IMR-90 (cell line): ENCODE measurements around the gene C9orf50.
"Not testable (repeated sequence)": the region's sequence is repeated elsewhere in the genome, so short reads cannot be mapped to it uniquely, and the experiment has no call there.

Experiments
- BHLHE40 ChIP-seq: fragments of 150-350 bp; IDR thresholded peaks from 2 replicates; pipeline ENCODE4 v1.6.1; 2016; ENCODE audit warnings: mild to moderate bottlenecking, low read depth, low read length
- CEBPB ChIP-seq: IDR thresholded peaks from 2 replicates; pipeline ENCODE4 v1.6.1; 2012; ENCODE audit warnings: low read depth, low read length, improper control_type of control experiment
- FOS ChIP-seq: fragments of 150-350 bp; IDR thresholded peaks from 2 replicates; pipeline ENCODE4 v1.6.1; 2016; ENCODE audit warnings: low read depth, low read length
- MAFK ChIP-seq: IDR thresholded peaks from 2 replicates; pipeline ENCODE4 v1.6.1; 2012; ENCODE audit warnings: low read depth, low read length, improper control_type of control experiment
- MAZ ChIP-seq: IDR thresholded peaks from 2 replicates; pipeline ENCODE4 v1.6.1; 2012; ENCODE audit warnings: low read depth, mild to moderate bottlenecking, low read length, improper control_type of control experiment, moderate library complexity, borderline replicate concordance
- MXI1 ChIP-seq: IDR thresholded peaks from 2 replicates; pipeline ENCODE4 v1.6.1; 2012; ENCODE audit warnings: low read depth, mild to moderate bottlenecking, low read length, moderate library complexity, borderline replicate concordance
- NFE2L2 ChIP-seq: fragments of 150-350 bp; IDR thresholded peaks from 2 replicates; pipeline ENCODE4 v1.6.1; 2016; ENCODE audit warnings: low read depth, mild to moderate bottlenecking, low read length
- POLR2A ChIP-seq: IDR thresholded peaks from 2 replicates; pipeline ENCODE4 v1.6.1; 2012; ENCODE audit warnings: mild to moderate bottlenecking, low read depth, low read length
- RAD21 ChIP-seq: IDR thresholded peaks from 2 replicates; pipeline ENCODE4 v1.6.1; 2012; ENCODE audit warnings: low read length, improper control_type of control experiment
- RCOR1 ChIP-seq: IDR thresholded peaks from 2 replicates; pipeline ENCODE4 v1.6.1; 2012; ENCODE audit warnings: mild to moderate bottlenecking, low read length, improper control_type of control experiment; ENCODE audit not compliant: insufficient replicate concordance
- RFX5 ChIP-seq: IDR thresholded peaks from 2 replicates; pipeline ENCODE4 v1.8.0; 2012; ENCODE audit warnings: low read depth, mild to moderate bottlenecking, low read length, moderate library complexity
- SMC3 ChIP-seq: fragments of 150-350 bp; IDR thresholded peaks from 2 replicates; pipeline ENCODE4 v1.6.1; 2016; ENCODE audit warnings: low read depth, mild to moderate bottlenecking, antibody characterized with exemption, low read length, moderate library complexity
- USF2 ChIP-seq: fragments of 150-350 bp; IDR thresholded peaks from 2 replicates; pipeline ENCODE4 v1.6.1; 2017; ENCODE audit warnings: mild to moderate bottlenecking, antibody characterized with exemption, low read length, low read depth
- TF ChIP-seq, protein P1 (sequence below): conservative IDR thresholded peaks from 2 replicates; pipeline ENCODE4 v1.5.1; 2012; ENCODE audit warnings: mild to moderate bottlenecking, low read depth, low read length, improper control_type of control experiment

DNA sequence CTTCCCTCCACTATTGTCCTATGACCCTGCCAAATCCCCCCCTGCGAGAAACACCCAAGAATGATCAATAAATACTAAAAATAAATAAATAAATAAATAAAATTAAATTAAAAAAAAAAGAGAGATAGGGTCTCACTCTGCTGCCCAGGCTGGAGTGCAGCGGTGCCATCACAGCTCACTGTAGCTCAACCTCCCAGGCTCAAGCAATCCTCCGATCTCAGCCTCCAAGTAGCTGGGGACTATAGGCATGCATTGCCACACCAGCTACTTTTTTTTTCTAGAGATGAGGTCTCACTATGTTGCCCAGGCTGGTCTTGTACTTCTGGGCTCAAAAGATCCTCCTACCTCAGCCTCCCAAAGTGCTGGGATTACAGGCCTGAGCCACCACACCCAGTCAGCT, 41.3 kb upstream of the C9orf50 start:
- TF ChIP-seq, protein P1, sequence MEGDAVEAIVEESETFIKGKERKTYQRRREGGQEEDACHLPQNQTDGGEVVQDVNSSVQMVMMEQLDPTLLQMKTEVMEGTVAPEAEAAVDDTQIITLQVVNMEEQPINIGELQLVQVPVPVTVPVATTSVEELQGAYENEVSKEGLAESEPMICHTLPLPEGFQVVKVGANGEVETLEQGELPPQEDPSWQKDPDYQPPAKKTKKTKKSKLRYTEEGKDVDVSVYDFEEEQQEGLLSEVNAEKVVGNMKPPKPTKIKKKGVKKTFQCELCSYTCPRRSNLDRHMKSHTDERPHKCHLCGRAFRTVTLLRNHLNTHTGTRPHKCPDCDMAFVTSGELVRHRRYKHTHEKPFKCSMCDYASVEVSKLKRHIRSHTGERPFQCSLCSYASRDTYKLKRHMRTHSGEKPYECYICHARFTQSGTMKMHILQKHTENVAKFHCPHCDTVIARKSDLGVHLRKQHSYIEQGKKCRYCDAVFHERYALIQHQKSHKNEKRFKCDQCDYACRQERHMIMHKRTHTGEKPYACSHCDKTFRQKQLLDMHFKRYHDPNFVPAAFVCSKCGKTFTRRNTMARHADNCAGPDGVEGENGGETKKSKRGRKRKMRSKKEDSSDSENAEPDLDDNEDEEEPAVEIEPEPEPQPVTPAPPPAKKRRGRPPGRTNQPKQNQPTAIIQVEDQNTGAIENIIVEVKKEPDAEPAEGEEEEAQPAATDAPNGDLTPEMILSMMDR, result not testable (repeated sequence)
- TF ChIP-seq POLR2A, NFE2L2, RCOR1, MXI1, RFX5, MAFK, CEBPB, BHLHE40, SMC3, RAD21, FOS, USF2, MAZ: not testable (repeated sequence)
